GM12878 (cell line): ENCODE measurements around the gene LGALS8. TPM values are rescaled to one million over a fixed set of nuclear protein-coding genes. Genes with fewer than 3 reads are reported as not detected.

Experiments used
- ATAC-seq: fragments of 200-7000 bp; cut with Tn5 transposase; 3 replicates; pipeline ENCODE4 v1.9.1; 2020; ENCODE audit warnings: mild to moderate bottlenecking, moderate library complexity
- BruUV-seq: library from RNA; stranded (reverse); fragments of 400-500 nt; replicated peaks from 2 replicates; lab custom pipeline; 2021; lab: Mats Ljungman, UMichigan
- CTCF ChIA-PET: fragments of 300-600 bp; sonication (Branson Sonifier 250); formaldehyde crosslinking; extraction: SDS; loops from one replicate; lab custom pipeline; 2021; ENCODE audit warnings: inconsistent platforms; lab: Yijun Ruan, JAX
- POLR2A ChIA-PET: fragments of 350-600 bp; formaldehyde crosslinking; extraction: SDS; loops from one replicate; lab custom pipeline; 2021; ENCODE audit warnings: inconsistent platforms; lab: Charles Lee
- RAD21 ChIA-PET: fragments of 300-600 bp; sonication (Branson Sonifier 250); formaldehyde crosslinking; loops from one replicate; lab custom pipeline; 2023; ENCODE audit warnings: antibody characterized with exemption; ENCODE audit not compliant: unreplicated experiment; lab: Charles Lee
- SMC1A ChIA-PET: fragments of 300-600 bp; sonication (Branson Sonifier 250); formaldehyde crosslinking; loops from one replicate; lab custom pipeline; 2023; ENCODE audit not compliant: unreplicated experiment, uncharacterized antibody; lab: Charles Lee
- DNase-seq: peaks from one replicate; pipeline ENCODE4 v3.0.0-alpha.2; 2011; ENCODE audit warnings: low read depth, low spot score
- FAIRE-seq: peaks from 3 replicates; lab custom pipeline; 2011; peaks lifted over from hg19 to GRCh38; lab: Jason Lieb, UNC
- H2AFZ ChIP-seq: 2 replicates; pipeline ENCODE4 v1.6.0; 2011; ENCODE audit warnings: low read depth, low read length, control low read depth; ENCODE audit not compliant: control insufficient read depth
- H3K27ac ChIP-seq: 2 replicates; pipeline ENCODE4 v1.5.1; 2011; ENCODE audit warnings: control low read depth; ENCODE audit not compliant: control insufficient read depth, insufficient read depth
- H3K27me3 ChIP-seq, 2 experiments: replicated peaks in 1 of 2; 2 replicates each; pipeline versions ENCODE4 v1.6.0 to v1.6.1; 2011; ENCODE audit warnings: low read length in 1 of 2; ENCODE audit not compliant: control insufficient read depth in 2 of 2, insufficient read depth in 2 of 2
- H3K36me3 ChIP-seq, 2 experiments: 2 replicates each; pipeline ENCODE4 v1.5.1; 2011; ENCODE audit warnings: low read length in 1 of 2; ENCODE audit not compliant: control insufficient read depth in 2 of 2, insufficient read depth in 2 of 2
- H3K4me1 ChIP-seq: 2 replicates; pipeline ENCODE4 v1.6.1; 2011; ENCODE audit warnings: mild to moderate bottlenecking, low read length, moderate library complexity, mixed read lengths; ENCODE audit not compliant: control insufficient read depth, insufficient read depth
- H3K4me2 ChIP-seq: 2 replicates; pipeline ENCODE4 v1.6.0; 2011; ENCODE audit warnings: control low read depth; ENCODE audit not compliant: control insufficient read depth, insufficient read depth
- H3K4me3 ChIP-seq: fragments of 200-600 bp; sonication (generic); 2 replicates; pipeline ENCODE4 v1.5.1; 2016
- H3K79me2 ChIP-seq: 2 replicates; pipeline ENCODE4 v1.6.0; 2011; ENCODE audit warnings: low read length; ENCODE audit not compliant: control insufficient read depth, insufficient read depth
- H3K9ac ChIP-seq: 2 replicates; pipeline ENCODE4 v1.8.0; 2011; ENCODE audit warnings: low read length, control low read depth, mixed read lengths; ENCODE audit not compliant: control insufficient read depth, insufficient read depth
- H3K9me3 ChIP-seq: replicated peaks from 3 replicates; pipeline ENCODE4 v1.5.1; 2011; ENCODE audit warnings: mild to moderate bottlenecking, low read length; ENCODE audit not compliant: control insufficient read depth, insufficient read depth
- H4K20me1 ChIP-seq: 2 replicates; pipeline ENCODE4 v1.6.0; 2011; ENCODE audit not compliant: control insufficient read depth, insufficient read depth
- CREM ChIP-seq: IDR thresholded peaks from 2 replicates; pipeline ENCODE4 v1.6.1; 2014; ENCODE audit warnings: antibody characterized with exemption, low read depth
- IKZF1 ChIP-seq: fragments of 450-650 bp; conservative IDR thresholded peaks from 2 replicates; pipeline ENCODE4 v1.6.1; 2017; ENCODE audit warnings: antibody characterized with exemption, mild to moderate bottlenecking
- PAX5 ChIP-seq: IDR thresholded peaks from 2 replicates; pipeline ENCODE4 v1.6.1; 2011; ENCODE audit warnings: low read depth, low read length, borderline replicate concordance
- RFX5 ChIP-seq: IDR thresholded peaks from 2 replicates; pipeline ENCODE4 v1.6.1; 2011; ENCODE audit warnings: low read depth, low read length, improper control_type of control experiment
- SIN3A ChIP-seq: IDR thresholded peaks from 2 replicates; pipeline ENCODE4 v1.6.1; 2012; ENCODE audit warnings: low read depth, low read length, improper control_type of control experiment
- TARDBP ChIP-seq: IDR thresholded peaks from 2 replicates; pipeline ENCODE4 v1.6.1; 2016; ENCODE audit warnings: borderline replicate concordance
- TBL1XR1 ChIP-seq: IDR thresholded peaks from 2 replicates; pipeline ENCODE4 v1.6.1; 2012; ENCODE audit warnings: low read depth, low read length, improper control_type of control experiment
- TCF7 ChIP-seq: IDR thresholded peaks from 2 replicates; pipeline ENCODE4 v1.6.1; 2014; ENCODE audit warnings: antibody characterized with exemption, borderline replicate concordance
- WGBS: methylation state at CpG from one replicate; pipeline ENCODE4 v1.1.6; 2016; ENCODE audit warnings: low lambda C conversion rate; ENCODE audit not compliant: insufficient replicate concordance, insufficient coverage; ENCODE audit errors: missing lambda C conversion rate; 5-methylcytosine and 5-hydroxymethylcytosine counted together
- in situ Hi-C: fragments of 300-500 bp; cut with MboI; formaldehyde crosslinking; loops from 9 replicates; pipeline ENCODE4 v1.14.3; 2018; ENCODE audit warnings: mixed read lengths
- intact Hi-C: fragments of 100-400 bp; cut with micrococcal nuclease; formaldehyde crosslinking; loops from one replicate; pipeline ENCODE4 v1.14.2; 2022; ENCODE audit not compliant: unreplicated experiment
- polyA plus RNA-seq, 11 experiments: library from polyadenylated mRNA; depleted of rRNA in 4 of 11; unstranded in 6 of 11; stranded (reverse) in 5 of 11; fragments of >200 nt; fragmentation: Nextera tagmentation in 4 of 11; fragmentation: Illumina TruSeq in 1 of 11; extraction: Ambion mirVana in 4 of 11; extraction: Trizol in 1 of 11; gene quantifications; 1 replicate in 1 of 11; 2 replicates in 10 of 11; pipeline versions ENCODE4 v1.2.1 to v1.2.3, GENCODE V29; 2011 to 2016; ENCODE audit warnings: inconsistent platforms in 2 of 11, missing spikeins in 2 of 11, low read depth in 1 of 11
- total RNA-seq, 4 experiments: library from RNA; depleted of rRNA in 3 of 4; stranded (reverse); fragments of >200 nt in 3 of 4; fragmentation: Illumina TruSeq in 1 of 4; extraction: Trizol in 1 of 4; gene quantifications; 2 replicates each; pipeline versions ENCODE4 v1.2.1 to v1.2.3, GENCODE V29; 2013 to 2021
- TF ChIP-seq, protein P1 (sequence below): IDR thresholded peaks from 2 replicates; pipeline ENCODE4 v1.6.1; 2011; ENCODE audit warnings: low read depth, low read length, improper control_type of control experiment, borderline replicate concordance
- TF ChIP-seq, protein P2 (sequence below): fragments of 450-650 bp; IDR thresholded peaks from 2 replicates; pipeline ENCODE4 v1.6.1; 2018; ENCODE audit warnings: mild to moderate bottlenecking, low read depth, moderate library complexity; ENCODE audit not compliant: partially characterized antibody
- TF ChIP-seq, protein P3 (sequence below): fragments of 450-650 bp; IDR thresholded peaks from 2 replicates; pipeline ENCODE4 v1.6.1; 2017; ENCODE audit warnings: mild to moderate bottlenecking, moderate library complexity
- TF ChIP-seq, protein P4 (sequence below): IDR thresholded peaks from 2 replicates; pipeline ENCODE4 v1.6.1; 2012; ENCODE audit warnings: low read length, inconsistent platforms

LGALS8 gene
- total and polyA plus RNA-seq, 10 of the 15 experiments (the other 5 are each of a cell fraction or from before 2014, with no cell fraction given): 15.4 to 86.5 (median 19.2) TPM

DNA sequence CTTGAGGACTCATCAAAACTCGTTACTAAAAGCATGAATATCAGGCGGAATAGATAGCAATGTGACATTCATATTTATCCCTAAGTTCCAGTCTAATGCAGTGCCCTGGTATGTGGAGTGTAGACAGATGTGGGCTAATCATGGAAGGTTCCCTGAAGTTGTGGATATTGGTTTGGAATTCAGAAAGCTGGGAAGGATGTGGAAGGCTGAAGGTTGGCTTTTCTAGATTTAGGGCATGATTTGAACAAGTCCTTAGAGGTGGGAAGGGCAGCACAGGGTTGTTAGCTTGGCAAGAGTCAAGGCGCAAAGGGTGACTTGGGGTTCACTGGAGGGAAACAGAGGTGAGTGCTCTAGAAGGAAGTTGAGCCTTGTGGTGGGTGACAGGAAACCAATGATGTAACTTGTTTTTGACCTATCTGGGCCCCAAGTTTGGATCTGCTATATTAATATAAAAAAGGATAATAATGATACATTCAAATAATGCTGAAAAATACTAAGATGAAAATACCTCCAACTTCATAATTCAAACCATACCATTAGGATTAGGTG lies 21.9 kb downstream of the LGALS8 start:
- ChIA-PET SMC1A (no interaction called here), CTCF (no interaction called here), RAD21 (no interaction called here), POLR2A (no interaction called here)
- DNase-seq (no peak), FAIRE-seq (no peak), ATAC-seq (no peak; the same call in 2 of the 3 replicates)
- Histone ChIP-seq H4K20me1 (no peaks in the 10 kb centered on the region), H3K9ac (no peak overlapping the region), H3K4me2 (no peak overlapping the region), H2AFZ (no peak overlapping the region), H3K36me3 (peaks cover 21 to 53% of the 10 kb centered on the region in 2 experiments), H3K79me2 (no peaks in the 10 kb centered on the region), H3K27ac (no peak overlapping the region), H3K9me3 (no peaks in the 10 kb centered on the region), H3K4me1 (no peaks in the 10 kb centered on the region), H3K4me3 (no peak overlapping the region), H3K27me3 (no peaks in the 10 kb centered on the region)
- intact Hi-C loops (no loop called here), in situ Hi-C loops (no loop called here)
- 50% methylated on average over 3 of the region's 3 CpGs for WGBS
- BruUV-seq: no TSS peak
- TF ChIP-seq RFX5 (no peak), TBL1XR1 (no peak), PAX5 (no peak), CREM (no peak), IKZF1 (no peak), TCF7 (no peak), SIN3A (no peak), TARDBP (no peak)
- TF ChIP-seq, protein P1, sequence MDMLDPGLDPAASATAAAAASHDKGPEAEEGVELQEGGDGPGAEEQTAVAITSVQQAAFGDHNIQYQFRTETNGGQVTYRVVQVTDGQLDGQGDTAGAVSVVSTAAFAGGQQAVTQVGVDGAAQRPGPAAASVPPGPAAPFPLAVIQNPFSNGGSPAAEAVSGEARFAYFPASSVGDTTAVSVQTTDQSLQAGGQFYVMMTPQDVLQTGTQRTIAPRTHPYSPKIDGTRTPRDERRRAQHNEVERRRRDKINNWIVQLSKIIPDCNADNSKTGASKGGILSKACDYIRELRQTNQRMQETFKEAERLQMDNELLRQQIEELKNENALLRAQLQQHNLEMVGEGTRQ: no peak
- TF ChIP-seq, protein P2, sequence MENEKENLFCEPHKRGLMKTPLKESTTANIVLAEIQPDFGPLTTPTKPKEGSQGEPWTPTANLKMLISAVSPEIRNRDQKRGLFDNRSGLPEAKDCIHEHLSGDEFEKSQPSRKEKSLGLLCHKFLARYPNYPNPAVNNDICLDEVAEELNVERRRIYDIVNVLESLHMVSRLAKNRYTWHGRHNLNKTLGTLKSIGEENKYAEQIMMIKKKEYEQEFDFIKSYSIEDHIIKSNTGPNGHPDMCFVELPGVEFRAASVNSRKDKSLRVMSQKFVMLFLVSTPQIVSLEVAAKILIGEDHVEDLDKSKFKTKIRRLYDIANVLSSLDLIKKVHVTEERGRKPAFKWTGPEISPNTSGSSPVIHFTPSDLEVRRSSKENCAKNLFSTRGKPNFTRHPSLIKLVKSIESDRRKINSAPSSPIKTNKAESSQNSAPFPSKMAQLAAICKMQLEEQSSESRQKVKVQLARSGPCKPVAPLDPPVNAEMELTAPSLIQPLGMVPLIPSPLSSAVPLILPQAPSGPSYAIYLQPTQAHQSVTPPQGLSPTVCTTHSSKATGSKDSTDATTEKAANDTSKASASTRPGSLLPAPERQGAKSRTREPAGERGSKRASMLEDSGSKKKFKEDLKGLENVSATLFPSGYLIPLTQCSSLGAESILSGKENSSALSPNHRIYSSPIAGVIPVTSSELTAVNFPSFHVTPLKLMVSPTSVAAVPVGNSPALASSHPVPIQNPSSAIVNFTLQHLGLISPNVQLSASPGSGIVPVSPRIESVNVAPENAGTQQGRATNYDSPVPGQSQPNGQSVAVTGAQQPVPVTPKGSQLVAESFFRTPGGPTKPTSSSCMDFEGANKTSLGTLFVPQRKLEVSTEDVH: no peak
- TF ChIP-seq, protein P3, sequence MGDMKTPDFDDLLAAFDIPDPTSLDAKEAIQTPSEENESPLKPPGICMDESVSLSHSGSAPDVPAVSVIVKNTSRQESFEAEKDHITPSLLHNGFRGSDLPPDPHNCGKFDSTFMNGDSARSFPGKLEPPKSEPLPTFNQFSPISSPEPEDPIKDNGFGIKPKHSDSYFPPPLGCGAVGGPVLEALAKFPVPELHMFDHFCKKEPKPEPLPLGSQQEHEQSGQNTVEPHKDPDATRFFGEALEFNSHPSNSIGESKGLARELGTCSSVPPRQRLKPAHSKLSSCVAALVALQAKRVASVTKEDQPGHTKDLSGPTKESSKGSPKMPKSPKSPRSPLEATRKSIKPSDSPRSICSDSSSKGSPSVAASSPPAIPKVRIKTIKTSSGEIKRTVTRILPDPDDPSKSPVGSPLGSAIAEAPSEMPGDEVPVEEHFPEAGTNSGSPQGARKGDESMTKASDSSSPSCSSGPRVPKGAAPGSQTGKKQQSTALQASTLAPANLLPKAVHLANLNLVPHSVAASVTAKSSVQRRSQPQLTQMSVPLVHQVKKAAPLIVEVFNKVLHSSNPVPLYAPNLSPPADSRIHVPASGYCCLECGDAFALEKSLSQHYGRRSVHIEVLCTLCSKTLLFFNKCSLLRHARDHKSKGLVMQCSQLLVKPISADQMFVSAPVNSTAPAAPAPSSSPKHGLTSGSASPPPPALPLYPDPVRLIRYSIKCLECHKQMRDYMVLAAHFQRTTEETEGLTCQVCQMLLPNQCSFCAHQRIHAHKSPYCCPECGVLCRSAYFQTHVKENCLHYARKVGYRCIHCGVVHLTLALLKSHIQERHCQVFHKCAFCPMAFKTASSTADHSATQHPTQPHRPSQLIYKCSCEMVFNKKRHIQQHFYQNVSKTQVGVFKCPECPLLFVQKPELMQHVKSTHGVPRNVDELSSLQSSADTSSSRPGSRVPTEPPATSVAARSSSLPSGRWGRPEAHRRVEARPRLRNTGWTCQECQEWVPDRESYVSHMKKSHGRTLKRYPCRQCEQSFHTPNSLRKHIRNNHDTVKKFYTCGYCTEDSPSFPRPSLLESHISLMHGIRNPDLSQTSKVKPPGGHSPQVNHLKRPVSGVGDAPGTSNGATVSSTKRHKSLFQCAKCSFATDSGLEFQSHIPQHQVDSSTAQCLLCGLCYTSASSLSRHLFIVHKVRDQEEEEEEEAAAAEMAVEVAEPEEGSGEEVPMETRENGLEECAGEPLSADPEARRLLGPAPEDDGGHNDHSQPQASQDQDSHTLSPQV: no peak
- TF ChIP-seq, protein P4, sequence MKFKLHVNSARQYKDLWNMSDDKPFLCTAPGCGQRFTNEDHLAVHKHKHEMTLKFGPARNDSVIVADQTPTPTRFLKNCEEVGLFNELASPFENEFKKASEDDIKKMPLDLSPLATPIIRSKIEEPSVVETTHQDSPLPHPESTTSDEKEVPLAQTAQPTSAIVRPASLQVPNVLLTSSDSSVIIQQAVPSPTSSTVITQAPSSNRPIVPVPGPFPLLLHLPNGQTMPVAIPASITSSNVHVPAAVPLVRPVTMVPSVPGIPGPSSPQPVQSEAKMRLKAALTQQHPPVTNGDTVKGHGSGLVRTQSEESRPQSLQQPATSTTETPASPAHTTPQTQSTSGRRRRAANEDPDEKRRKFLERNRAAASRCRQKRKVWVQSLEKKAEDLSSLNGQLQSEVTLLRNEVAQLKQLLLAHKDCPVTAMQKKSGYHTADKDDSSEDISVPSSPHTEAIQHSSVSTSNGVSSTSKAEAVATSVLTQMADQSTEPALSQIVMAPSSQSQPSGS: no peak
